ENCODE measurements around the gene AOPEP.

- TF ChIP-seq TRIM28 (IDR thresholded peaks at IDR 0.05; ENCODE audit: borderline replicate concordance, low read length): no peak
- TF ChIP-seq KLF16 (tag by site-specific recombination; IDR thresholded peaks at IDR 0.05): no peak
- no peak for TF ChIP-seq PRDM6 (tag by site-specific recombination; IDR thresholded peaks at IDR 0.05)
- no peak for TF ChIP-seq CTCF (tag by site-specific recombination; IDR thresholded peaks at IDR 0.05)
- TF ChIP-seq REST (tag by site-specific recombination; IDR thresholded peaks at IDR 0.05): no peak
- TF ChIP-seq ZNF560 (tag by site-specific recombination; IDR thresholded peaks at IDR 0.05; ENCODE audit: borderline replicate concordance): no peak
- no peak for TF ChIP-seq ZNF548 (tag by site-specific recombination; IDR thresholded peaks at IDR 0.05)
- TF ChIP-seq ZNF530 (tag by site-specific recombination; IDR thresholded peaks at IDR 0.05; ENCODE audit: low read depth): no peak
- no peak for TF ChIP-seq ZSCAN4 (tag by site-specific recombination; IDR thresholded peaks at IDR 0.05)
- TF ChIP-seq PRDM1 (tag by site-specific recombination; IDR thresholded peaks at IDR 0.05): no peak
- no peak for TF ChIP-seq ZNF48 (tag by site-specific recombination; IDR thresholded peaks at IDR 0.05)
- TF ChIP-seq ZNF157 (tag by site-specific recombination; IDR thresholded peaks at IDR 0.05): no peak
- no peak for TF ChIP-seq ZNF654 (tag by site-specific recombination; IDR thresholded peaks at IDR 0.05; ENCODE audit: low read depth)
Measured at GRCh38 chr9:94860678-94861588, 134.4 kb downstream of the AOPEP start.

Data from HEK293 (cell line).